Endothelial cell of umbilical vein (primary cell): ENCODE measurements around the gene NFU1.

Source experiments
- FOS ChIP-seq: IDR thresholded peaks from 2 replicates; pipeline ENCODE4 v1.6.1; 2011; ENCODE audit warnings: mild to moderate bottlenecking, low read length, moderate library complexity, borderline replicate concordance; ENCODE audit not compliant: insufficient read depth
- POLR2A ChIP-seq: IDR thresholded peaks from 2 replicates; pipeline ENCODE4 v1.6.1; 2012; ENCODE audit warnings: low read depth, mild to moderate bottlenecking, control low read depth, low read length
- POLR2AphosphoS5 ChIP-seq: IDR thresholded peaks from 2 replicates; pipeline ENCODE4 v1.6.1; 2012; ENCODE audit warnings: low read depth, mild to moderate bottlenecking, control low read depth, low read length, moderate library complexity; ENCODE audit not compliant: insufficient read depth
- TF ChIP-seq, protein P1 (sequence below), 2 donors: IDR thresholded peaks; 1 replicate in 1 of 2; 2 replicates in 1 of 2; pipeline ENCODE4 v1.5.1; 2011; ENCODE audit warnings: low read length in 2 of 2, mild to moderate bottlenecking in 2 of 2, moderate library complexity in 2 of 2, control low read depth in 1 of 2, inconsistent platforms in 1 of 2, low read depth in 1 of 2; ENCODE audit not compliant: insufficient read depth in 1 of 2; ENCODE audit errors: extremely low read depth in 1 of 2
- TF ChIP-seq, protein P2 (sequence below): IDR thresholded peaks from 2 replicates; pipeline ENCODE4 v1.6.1; 2011; ENCODE audit not compliant: insufficient read depth, insufficient read length

DNA sequence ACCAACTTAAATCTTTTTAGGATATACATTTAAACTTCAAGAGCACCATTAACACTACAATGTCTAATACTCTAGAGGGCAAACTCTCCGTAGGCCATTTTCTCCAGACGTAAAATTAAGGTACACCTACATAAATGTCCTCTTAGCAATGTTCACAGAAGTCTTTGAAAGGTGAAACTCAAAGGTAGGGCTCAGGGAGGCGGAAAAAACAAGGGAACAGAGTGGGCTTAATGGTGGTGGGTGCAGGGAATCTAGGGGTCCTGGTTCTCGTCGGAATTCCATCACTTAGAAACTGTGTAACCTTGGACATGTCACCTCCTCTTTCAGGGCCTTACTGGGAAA is 668 bp downstream of the NFU1 start:
- TF ChIP-seq POLR2A (no peak), POLR2AphosphoS5 (no peak), FOS (no peak)
- TF ChIP-seq, protein P1, sequence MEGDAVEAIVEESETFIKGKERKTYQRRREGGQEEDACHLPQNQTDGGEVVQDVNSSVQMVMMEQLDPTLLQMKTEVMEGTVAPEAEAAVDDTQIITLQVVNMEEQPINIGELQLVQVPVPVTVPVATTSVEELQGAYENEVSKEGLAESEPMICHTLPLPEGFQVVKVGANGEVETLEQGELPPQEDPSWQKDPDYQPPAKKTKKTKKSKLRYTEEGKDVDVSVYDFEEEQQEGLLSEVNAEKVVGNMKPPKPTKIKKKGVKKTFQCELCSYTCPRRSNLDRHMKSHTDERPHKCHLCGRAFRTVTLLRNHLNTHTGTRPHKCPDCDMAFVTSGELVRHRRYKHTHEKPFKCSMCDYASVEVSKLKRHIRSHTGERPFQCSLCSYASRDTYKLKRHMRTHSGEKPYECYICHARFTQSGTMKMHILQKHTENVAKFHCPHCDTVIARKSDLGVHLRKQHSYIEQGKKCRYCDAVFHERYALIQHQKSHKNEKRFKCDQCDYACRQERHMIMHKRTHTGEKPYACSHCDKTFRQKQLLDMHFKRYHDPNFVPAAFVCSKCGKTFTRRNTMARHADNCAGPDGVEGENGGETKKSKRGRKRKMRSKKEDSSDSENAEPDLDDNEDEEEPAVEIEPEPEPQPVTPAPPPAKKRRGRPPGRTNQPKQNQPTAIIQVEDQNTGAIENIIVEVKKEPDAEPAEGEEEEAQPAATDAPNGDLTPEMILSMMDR (IDR thresholded peaks at IDR 0.05; ENCODE audit: extremely low read depth in 1 of 2, insufficient read depth in 1 of 2, low read depth in 1 of 2, low read length in 2 of 2), result no peak
- TF ChIP-seq, protein P2, sequence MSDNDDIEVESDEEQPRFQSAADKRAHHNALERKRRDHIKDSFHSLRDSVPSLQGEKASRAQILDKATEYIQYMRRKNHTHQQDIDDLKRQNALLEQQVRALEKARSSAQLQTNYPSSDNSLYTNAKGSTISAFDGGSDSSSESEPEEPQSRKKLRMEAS, result no peak
